ENCODE results near the gene SHISA5.

SHISA5 gene

DNA sequence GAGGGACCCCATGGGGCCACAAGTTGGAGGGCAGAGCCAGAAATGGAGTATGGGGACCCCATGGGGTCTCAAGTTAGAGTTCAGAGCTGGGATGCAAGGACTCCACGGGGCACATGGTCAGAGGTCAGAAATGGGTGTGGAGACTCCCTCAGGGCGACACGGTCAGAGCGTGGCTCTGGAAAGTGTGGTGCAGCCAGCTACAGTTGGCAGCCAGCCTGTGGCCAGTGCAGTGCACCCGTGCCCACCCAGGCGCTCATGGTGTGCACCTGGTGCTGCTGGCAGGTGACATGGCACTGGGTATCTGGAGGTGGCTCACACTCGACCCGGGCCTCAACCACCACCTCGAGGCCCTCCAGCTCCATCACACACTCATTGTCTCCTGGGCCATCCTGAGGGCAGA, 85.3 kb downstream of the SHISA5 start:
- no peak for DNase-seq (ENCODE audit: low spot score)

DNA sequence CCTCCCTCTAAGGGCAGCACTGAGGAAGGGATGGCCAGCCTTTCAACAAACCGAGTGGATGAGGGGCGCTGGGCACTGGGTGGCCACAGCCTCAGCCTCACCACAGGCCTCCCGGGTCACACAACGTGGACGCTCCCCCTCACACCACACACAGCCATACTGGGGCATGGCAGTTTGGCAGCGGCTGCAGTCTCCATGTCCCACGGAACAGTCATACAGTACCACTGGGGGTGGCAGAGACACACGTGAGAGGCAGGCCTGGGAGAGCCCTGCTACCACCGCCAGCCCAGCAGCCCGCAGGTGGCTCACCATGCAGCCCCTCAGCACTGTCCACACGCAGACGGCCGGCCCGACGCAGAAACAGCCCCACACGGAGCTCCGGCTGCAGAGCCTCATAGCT, 85.8 kb downstream of the SHISA5 start:
- no peak for DNase-seq (ENCODE audit: low spot score)

Small RNA genes within 50 kb of the gene (small RNA-seq; reads per million reads assigned to genes)
- gene MIR6823: 0 reads per million in 2 experiments
